A549 (cell line): ENCODE measurements around the gene NMUR2.

Source experiments
- CEBPB ChIP-seq, 2 experiments: fragments of >200 bp in 1 of 2; sonication (Bioruptor Twin) in 1 of 2; formaldehyde crosslinking in 1 of 2; IDR thresholded peaks; 2 replicates each; pipeline ENCODE4 v1.6.1; 2012 to 2016
- HDAC2 ChIP-seq: fragments of 200-600 bp; sonication (generic); IDR thresholded peaks from 2 replicates; pipeline ENCODE4 v1.6.1; 2016
- JUN ChIP-seq, 2 experiments: fragments of >200 bp; sonication (Bioruptor Twin); formaldehyde crosslinking; IDR thresholded peaks; 2 replicates in 1 of 2; 3 replicates in 1 of 2; pipeline ENCODE4 v1.6.1; 2016 to 2017
- POLR2A ChIP-seq: IDR thresholded peaks from 2 replicates; pipeline ENCODE4 v1.6.1; 2012; ENCODE audit warnings: mild to moderate bottlenecking, low read length
- RARB ChIP-seq: fragments of 250-450 bp; sonication (Bioruptor Pico); IDR thresholded peaks from 2 replicates; pipeline ENCODE4 v1.8.0; 2021; ENCODE audit warnings: mild to moderate bottlenecking, moderate library complexity
- SMC3 ChIP-seq: fragments of >200 bp; sonication (Bioruptor Twin); formaldehyde crosslinking; IDR thresholded peaks from 3 replicates; pipeline ENCODE4 v1.6.1; 2018; ENCODE audit warnings: inconsistent platforms
- TF ChIP-seq, protein P1 (sequence below): fragments of >200 bp; sonication (Bioruptor Twin); formaldehyde crosslinking; IDR thresholded peaks from 3 replicates; pipeline ENCODE4 v1.5.1; 2016
- TF ChIP-seq, protein P2 (sequence below): fragments of 200-600 bp; sonication (generic); IDR thresholded peaks from 2 replicates; pipeline ENCODE4 v1.6.1; 2016; ENCODE audit warnings: antibody characterized with exemption, mild to moderate bottlenecking, moderate library complexity
- TF ChIP-seq, protein P3 (sequence below): fragments of 450-650 bp; IDR thresholded peaks from 2 replicates; pipeline ENCODE4 v1.6.1; 2014; ENCODE audit warnings: antibody characterized with exemption

DNA sequence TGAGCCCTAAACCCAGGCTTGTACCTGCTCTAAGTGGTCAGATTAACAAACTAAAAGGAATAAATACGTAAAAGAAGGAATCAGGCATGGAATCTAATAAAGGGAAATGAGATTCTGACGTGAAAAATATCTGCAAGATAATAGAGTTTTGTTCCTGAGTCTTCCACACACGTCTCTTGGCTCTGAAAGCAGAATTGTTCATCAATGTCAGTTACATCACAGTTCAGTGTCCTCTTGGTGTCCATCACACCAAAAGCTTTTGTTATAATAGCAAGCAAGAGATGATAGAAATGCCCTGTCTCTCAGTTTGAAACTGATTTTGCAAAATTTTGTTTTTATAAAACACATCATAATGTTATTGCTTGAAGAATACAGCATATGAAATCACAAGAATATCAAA lies 34.7 kb upstream of the NMUR2 start:
- TF ChIP-seq SMC3 (no peak), RARB (no peak), POLR2A (no peak), JUN (IDR thresholded peaks at IDR 0.05) (no peak), CEBPB (IDR thresholded peaks at IDR 0.05) (no peak), HDAC2 (no peak)
- TF ChIP-seq, protein P1, sequence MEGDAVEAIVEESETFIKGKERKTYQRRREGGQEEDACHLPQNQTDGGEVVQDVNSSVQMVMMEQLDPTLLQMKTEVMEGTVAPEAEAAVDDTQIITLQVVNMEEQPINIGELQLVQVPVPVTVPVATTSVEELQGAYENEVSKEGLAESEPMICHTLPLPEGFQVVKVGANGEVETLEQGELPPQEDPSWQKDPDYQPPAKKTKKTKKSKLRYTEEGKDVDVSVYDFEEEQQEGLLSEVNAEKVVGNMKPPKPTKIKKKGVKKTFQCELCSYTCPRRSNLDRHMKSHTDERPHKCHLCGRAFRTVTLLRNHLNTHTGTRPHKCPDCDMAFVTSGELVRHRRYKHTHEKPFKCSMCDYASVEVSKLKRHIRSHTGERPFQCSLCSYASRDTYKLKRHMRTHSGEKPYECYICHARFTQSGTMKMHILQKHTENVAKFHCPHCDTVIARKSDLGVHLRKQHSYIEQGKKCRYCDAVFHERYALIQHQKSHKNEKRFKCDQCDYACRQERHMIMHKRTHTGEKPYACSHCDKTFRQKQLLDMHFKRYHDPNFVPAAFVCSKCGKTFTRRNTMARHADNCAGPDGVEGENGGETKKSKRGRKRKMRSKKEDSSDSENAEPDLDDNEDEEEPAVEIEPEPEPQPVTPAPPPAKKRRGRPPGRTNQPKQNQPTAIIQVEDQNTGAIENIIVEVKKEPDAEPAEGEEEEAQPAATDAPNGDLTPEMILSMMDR, result no peak
- TF ChIP-seq, protein P2, sequence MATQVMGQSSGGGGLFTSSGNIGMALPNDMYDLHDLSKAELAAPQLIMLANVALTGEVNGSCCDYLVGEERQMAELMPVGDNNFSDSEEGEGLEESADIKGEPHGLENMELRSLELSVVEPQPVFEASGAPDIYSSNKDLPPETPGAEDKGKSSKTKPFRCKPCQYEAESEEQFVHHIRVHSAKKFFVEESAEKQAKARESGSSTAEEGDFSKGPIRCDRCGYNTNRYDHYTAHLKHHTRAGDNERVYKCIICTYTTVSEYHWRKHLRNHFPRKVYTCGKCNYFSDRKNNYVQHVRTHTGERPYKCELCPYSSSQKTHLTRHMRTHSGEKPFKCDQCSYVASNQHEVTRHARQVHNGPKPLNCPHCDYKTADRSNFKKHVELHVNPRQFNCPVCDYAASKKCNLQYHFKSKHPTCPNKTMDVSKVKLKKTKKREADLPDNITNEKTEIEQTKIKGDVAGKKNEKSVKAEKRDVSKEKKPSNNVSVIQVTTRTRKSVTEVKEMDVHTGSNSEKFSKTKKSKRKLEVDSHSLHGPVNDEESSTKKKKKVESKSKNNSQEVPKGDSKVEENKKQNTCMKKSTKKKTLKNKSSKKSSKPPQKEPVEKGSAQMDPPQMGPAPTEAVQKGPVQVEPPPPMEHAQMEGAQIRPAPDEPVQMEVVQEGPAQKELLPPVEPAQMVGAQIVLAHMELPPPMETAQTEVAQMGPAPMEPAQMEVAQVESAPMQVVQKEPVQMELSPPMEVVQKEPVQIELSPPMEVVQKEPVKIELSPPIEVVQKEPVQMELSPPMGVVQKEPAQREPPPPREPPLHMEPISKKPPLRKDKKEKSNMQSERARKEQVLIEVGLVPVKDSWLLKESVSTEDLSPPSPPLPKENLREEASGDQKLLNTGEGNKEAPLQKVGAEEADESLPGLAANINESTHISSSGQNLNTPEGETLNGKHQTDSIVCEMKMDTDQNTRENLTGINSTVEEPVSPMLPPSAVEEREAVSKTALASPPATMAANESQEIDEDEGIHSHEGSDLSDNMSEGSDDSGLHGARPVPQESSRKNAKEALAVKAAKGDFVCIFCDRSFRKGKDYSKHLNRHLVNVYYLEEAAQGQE, result no peak
- TF ChIP-seq, protein P3, sequence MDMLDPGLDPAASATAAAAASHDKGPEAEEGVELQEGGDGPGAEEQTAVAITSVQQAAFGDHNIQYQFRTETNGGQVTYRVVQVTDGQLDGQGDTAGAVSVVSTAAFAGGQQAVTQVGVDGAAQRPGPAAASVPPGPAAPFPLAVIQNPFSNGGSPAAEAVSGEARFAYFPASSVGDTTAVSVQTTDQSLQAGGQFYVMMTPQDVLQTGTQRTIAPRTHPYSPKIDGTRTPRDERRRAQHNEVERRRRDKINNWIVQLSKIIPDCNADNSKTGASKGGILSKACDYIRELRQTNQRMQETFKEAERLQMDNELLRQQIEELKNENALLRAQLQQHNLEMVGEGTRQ, result no peak
